ENCODE measurements around the gene SELENOH. TPM values are rescaled to one million over a fixed set of nuclear protein-coding genes. Genes with fewer than 3 reads are reported as not detected.

Gene SELENOH
- total and polyA plus RNA-seq, 2 of the 8 experiments (the other 6 are each of a cell fraction or from before 2014, with no cell fraction given): 243 to 264 TPM

- no peak for TF ChIP-seq CREB1 (IDR thresholded peaks at IDR 0.05)
- no peak for TF ChIP-seq SIN3A (conservative IDR thresholded peaks at IDR 0.05 in 1 of 2, IDR thresholded peaks at IDR 0.05 in 1 of 2; ENCODE audit: low read depth in 1 of 2, low read length in 2 of 2)
- TF ChIP-seq FOSL1 (IDR thresholded peaks at IDR 0.05; ENCODE audit: insufficient read depth, low read depth, low read length): no peak
These were observed 45.1 kb downstream of the SELENOH start (continued) for GRCh38 chr11:57786436-57786835.
